Common myeloid progenitor, CD34-positive (primary cell): ENCODE measurements around the gene STK17B.

ENCODE experiments used
- CTCF ChIA-PET: fragments of 350-600 bp; sonication (Branson Sonifier 250); formaldehyde crosslinking; loops from one replicate; lab custom pipeline; 2021; ENCODE audit warnings: antibody characterized with exemption; lab: Charles Lee
- POLR2A ChIA-PET: fragments of 350-600 bp; sonication (Branson Sonifier 250); formaldehyde crosslinking; loops from one replicate; lab custom pipeline; 2021; ENCODE audit warnings: antibody characterized with exemption; lab: Charles Lee
- DNase-seq, 3 donors: peaks; one replicate each; pipeline versions ENCODE4 v3.0.0 to v3.0.0-alpha.2; 2013
- H3K27ac ChIP-seq, 2 experiments: 1 replicate in 1 of 2; 2 replicates in 1 of 2; pipeline ENCODE4 v1.7.0; 2013; ENCODE audit warnings: inconsistent platforms in 2 of 2, low read length in 2 of 2, mild to moderate bottlenecking in 2 of 2, low read depth in 1 of 2, moderate library complexity in 1 of 2; ENCODE audit not compliant: severe bottlenecking in 2 of 2, insufficient read depth in 1 of 2, poor library complexity in 1 of 2
- H3K27me3 ChIP-seq, 5 experiments: replicated peaks in 2 of 5; 1 replicate in 3 of 5; 2 replicates in 2 of 5; pipeline versions ENCODE4 v1.6.1 to v1.7.0; 2013; ENCODE audit warnings: low read length in 4 of 5, mild to moderate bottlenecking in 2 of 5, moderate library complexity in 2 of 5, inconsistent platforms in 1 of 5; ENCODE audit not compliant: insufficient read depth in 5 of 5, control insufficient read depth in 4 of 5
- H3K36me3 ChIP-seq, 4 experiments: 1 replicate in 2 of 4; 2 replicates in 2 of 4; pipeline versions ENCODE4 v1.6.1 to v1.7.0; 2013; ENCODE audit warnings: low read length in 3 of 4, control low read depth in 1 of 4, mild to moderate bottlenecking in 1 of 4; ENCODE audit not compliant: control insufficient read depth in 4 of 4, insufficient read depth in 4 of 4
- H3K4me1 ChIP-seq, 4 experiments: 1 replicate in 3 of 4; 2 replicates in 1 of 4; pipeline versions ENCODE4 v1.6.1 to v1.7.1; 2013; ENCODE audit warnings: low read length in 3 of 4, mild to moderate bottlenecking in 3 of 4, control low read depth in 1 of 4, inconsistent platforms in 1 of 4, moderate library complexity in 1 of 4; ENCODE audit not compliant: control insufficient read depth in 4 of 4, insufficient read depth in 4 of 4; ENCODE audit errors: control extremely low read depth in 1 of 4
- H3K4me3 ChIP-seq, 7 experiments: 1 replicate in 4 of 7; 2 replicates in 3 of 7; pipeline versions ENCODE4 v1.5.1 to v1.7.0; 2013; ENCODE audit warnings: mild to moderate bottlenecking in 7 of 7, low read length in 6 of 7, moderate library complexity in 6 of 7, inconsistent platforms in 2 of 7, low read depth in 2 of 7, control low read depth in 1 of 7; ENCODE audit not compliant: insufficient read depth in 4 of 7, control insufficient read depth in 1 of 7; ENCODE audit errors: extremely low read depth in 1 of 7
- H3K9me3 ChIP-seq, 5 experiments: 1 replicate in 4 of 5; 2 replicates in 1 of 5; pipeline versions ENCODE4 v1.6.1 to v1.7.1; 2013; ENCODE audit warnings: low read length in 4 of 5, mild to moderate bottlenecking in 2 of 5, inconsistent platforms in 1 of 5, low read depth in 1 of 5, moderate library complexity in 1 of 5; ENCODE audit not compliant: control insufficient read depth in 4 of 5, insufficient read depth in 2 of 5; ENCODE audit errors: control extremely low read depth in 1 of 5
- WGBS: methylation state at CpG from one replicate; pipeline ENCODE4 v1.1.5; 2013; ENCODE audit not compliant: insufficient coverage; 5-methylcytosine and 5-hydroxymethylcytosine counted together

The STK17B gene

GRCh38 chr2:196186266-196186980 lies 15.0 kb upstream of the STK17B start:
- ChIA-PET POLR2A (no interaction called here), CTCF (interaction anchor here (0.6 kb wide), 1 partner anchor 170 kb away, joined by 3 read pairs; no protein-coding TSS in a partner anchor)
- Histone ChIP-seq H3K4me1 (peaks cover 3 to 21% (median 12%) of the 10 kb centered on the region in 4 experiments), H3K36me3 (no peaks in the 10 kb centered on the region), H3K4me3 (no peak overlapping the region), H3K27ac (no peak overlapping the region), H3K27me3 (no peaks in the 10 kb centered on the region), H3K9me3 (no peaks in the 10 kb centered on the region)
- no peak for DNase-seq
- WGBS, result 83% methylated on average over 1 of the region's 3 CpGs

DNA sequence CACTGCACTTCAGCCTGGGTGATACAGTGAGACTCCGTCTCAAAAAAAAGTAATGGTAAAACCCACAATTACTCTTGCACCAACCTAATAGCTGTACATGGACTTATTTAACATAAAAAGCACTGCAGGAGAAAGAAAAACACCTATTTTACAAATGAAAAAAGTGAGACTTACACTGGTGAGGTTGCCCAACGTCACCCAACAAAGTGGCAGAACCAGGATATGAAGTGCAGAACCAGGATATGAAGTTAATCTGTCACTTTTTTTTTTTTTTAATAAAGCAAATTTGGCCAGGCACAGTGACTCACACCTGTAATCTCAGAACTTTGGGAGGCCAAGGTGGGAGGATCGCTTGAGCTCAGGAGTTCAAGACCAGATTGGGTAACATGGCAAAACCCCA lies 13.5 kb upstream of the STK17B start:
- Histone ChIP-seq H3K4me1 (peaks cover 3 to 21% (median 12%) of the 10 kb centered on the region in 4 experiments), H3K27me3 (no peaks in the 10 kb centered on the region), H3K9me3 (no peaks in the 10 kb centered on the region), H3K27ac (no peak overlapping the region), H3K36me3 (no peaks in the 10 kb centered on the region), H3K4me3 (no peak overlapping the region)
- POLR2A ChIA-PET, result no interaction called here
- DNase-seq, result no peak
- WGBS, result 100% methylated on average over 1 of the region's 3 CpGs
- CTCF ChIA-PET, result interaction anchor here (0.6 to 1.4 kb wide), 5 partner anchors 8 to 36 kb away, joined by 3 to 4 read pairs (median 3); no protein-coding TSS in a partner anchor

GRCh38 chr2:196183528-196184231 lies 12.3 kb upstream of the STK17B start:
- 100% methylated on average over 1 of the region's 5 CpGs for WGBS
- H3K4me3 ChIP-seq, result no peak overlapping the region

GRCh38 chr2:196183172-196183473 lies 11.7 kb upstream of the STK17B start:
- no peak overlapping the region for H3K4me3 ChIP-seq
- 83% methylated on average over 1 of the region's 3 CpGs for WGBS
- POLR2A ChIA-PET, result interaction anchor here (0.6 kb wide), 1 partner anchor 28 kb away, joined by 3 read pairs; no protein-coding TSS in a partner anchor
- H3K27me3 ChIP-seq, result no peaks in the 10 kb centered on the region
- no peak for DNase-seq
- H3K36me3 ChIP-seq, result no peaks in the 10 kb centered on the region
- no peaks in the 10 kb centered on the region for H3K9me3 ChIP-seq
- peaks cover 3 to 21% (median 12%) of the 10 kb centered on the region in 4 experiments for H3K4me1 ChIP-seq
- CTCF ChIA-PET, result interaction anchor here (0.8 to 1.7 kb wide), 6 partner anchors 9 to 106 kb away, joined by 3 to 6 read pairs (median 3); partner anchors contain the start of gene STK17B
- H3K27ac ChIP-seq, result no peak overlapping the region

More at GRCh38 chr2:196183528-196184231, 12.3 kb upstream of the STK17B start:
- H3K36me3 ChIP-seq, result no peaks in the 10 kb centered on the region
- H3K9me3 ChIP-seq, result no peaks in the 10 kb centered on the region
- ChIA-PET CTCF (interaction anchor here (1.0 to 1.7 kb wide), 5 partner anchors 9 to 37 kb away, joined by 3 to 6 read pairs (median 3); partner anchors contain the start of gene STK17B), POLR2A (no interaction called here)
- no peak for DNase-seq
- no peak overlapping the region for H3K27ac ChIP-seq
- no peaks in the 10 kb centered on the region for H3K27me3 ChIP-seq
- H3K4me1 ChIP-seq, result peaks cover 3 to 21% (median 12%) of the 10 kb centered on the region in 4 experiments

DNA sequence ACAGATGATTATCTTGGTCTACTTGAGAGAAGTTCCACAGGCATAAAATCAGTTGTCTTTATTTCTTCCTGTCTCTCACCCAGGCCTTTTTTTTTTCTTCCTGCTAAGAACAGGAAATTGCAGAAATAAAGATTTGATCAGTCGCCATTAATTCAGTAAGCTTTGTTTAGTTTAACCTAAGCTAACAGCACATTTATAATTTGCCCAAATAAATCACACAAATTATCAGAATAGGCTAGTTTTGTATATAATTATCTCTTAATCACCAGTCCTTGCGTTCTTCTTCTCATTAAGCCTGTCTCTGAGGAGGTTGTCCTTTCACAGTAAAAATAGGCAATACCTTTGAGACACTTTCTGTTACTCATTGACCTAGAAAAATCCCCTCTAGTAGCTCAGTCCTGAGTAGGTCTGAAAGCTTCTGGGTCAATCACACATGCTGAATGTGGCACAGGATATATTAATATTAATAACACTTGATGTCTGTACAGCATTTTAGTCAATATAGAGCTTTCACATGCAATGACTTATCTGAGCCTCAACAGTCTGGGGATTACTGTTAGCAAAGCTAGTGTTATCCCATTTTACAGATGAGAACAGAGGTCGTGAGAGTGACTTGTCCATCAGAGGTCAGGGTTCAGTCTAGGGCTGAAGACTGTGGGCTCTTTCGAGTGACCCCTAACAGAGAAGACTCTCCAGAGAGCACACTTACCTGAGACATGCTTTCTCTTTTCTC lies 11.2 kb upstream of the STK17B start:
- Histone ChIP-seq H3K36me3 (no peaks in the 10 kb centered on the region), H3K4me3 (no peak overlapping the region), H3K27ac (no peak overlapping the region), H3K27me3 (no peaks in the 10 kb centered on the region), H3K9me3 (no peaks in the 10 kb centered on the region), H3K4me1 (peaks cover 3 to 21% (median 12%) of the 10 kb centered on the region in 4 experiments)
- CTCF ChIA-PET, result interaction anchor here (0.8 to 1.7 kb wide), 6 partner anchors 8 to 106 kb away, joined by 3 to 6 read pairs (median 3); partner anchors contain the start of gene STK17B
- POLR2A ChIA-PET, result interaction anchor here (0.6 kb wide), 1 partner anchor 28 kb away, joined by 3 read pairs; no protein-coding TSS in a partner anchor
- DNase-seq, result no peak
- WGBS, result no CpG with 5 or more reads among the region's 4 CpGs

- H3K27ac ChIP-seq, result no peak overlapping the region
- WGBS, result no CpG with 5 or more reads among the region's 3 CpGs
- H3K27me3 ChIP-seq, result no peaks in the 10 kb centered on the region
- ChIA-PET POLR2A (no interaction called here), CTCF (interaction anchor here (1.1 to 1.4 kb wide), 2 partner anchors 17 to 100 kb away, joined by 3 read pairs; no protein-coding TSS in a partner anchor)
- peaks cover 0 to 4% (median 0%) of the 10 kb centered on the region in 5 experiments for H3K9me3 ChIP-seq
- H3K4me1 ChIP-seq, result peaks cover 5 to 28% (median 14%) of the 10 kb centered on the region in 4 experiments
- H3K4me3 ChIP-seq, result no peak overlapping the region
- no peaks in the 10 kb centered on the region for H3K36me3 ChIP-seq
- DNase-seq, result no peak
Measured at GRCh38 chr2:196181484-196181883, 10.1 kb upstream of the STK17B start.
